Gastrocnemius medialis (tissue), 4 donors: Measurements from ENCODE around the gene GPR146. TPM values are rescaled to one million over a fixed set of nuclear protein-coding genes. Genes with fewer than 3 reads are reported as not detected.

Experiments used
- ATAC-seq, 2 donors: fragments of 150-250 bp; one replicate each; pipeline ENCODE4 v1.9.1; 2016
- DNase-seq, 2 donors: peaks; one replicate each; pipeline ENCODE4 v3.0.0-alpha.2; 2019
- H3K27ac ChIP-seq, 4 donors: fragments of 200-600 bp; sonication (generic); 1 replicate in 1 of 4; 2 replicates in 3 of 4; pipeline ENCODE4 v1.5.1; 2016 to 2018; ENCODE audit warnings: mild to moderate bottlenecking in 2 of 4, moderate library complexity in 1 of 4
- H3K27me3 ChIP-seq, 3 donors: fragments of 200-600 bp; sonication (generic) in 2 of 3; 1 replicate in 1 of 3; 2 replicates in 2 of 3; pipeline versions ENCODE4 v1.5.1 to v1.6.0; 2016 to 2019; ENCODE audit warnings: mild to moderate bottlenecking in 1 of 3, moderate library complexity in 1 of 3
- H3K36me3 ChIP-seq, 2 donors: fragments of 200-600 bp; sonication (generic) in 1 of 2; one replicate each; pipeline ENCODE4 v1.5.1; 2017 to 2018
- H3K4me1 ChIP-seq, 2 donors: fragments of 200-600 bp; sonication (generic) in 1 of 2; one replicate each; pipeline ENCODE4 v1.5.1; 2016 to 2017; ENCODE audit warnings: mild to moderate bottlenecking in 2 of 2
- H3K4me3 ChIP-seq, 4 donors: fragments of 200-600 bp; sonication (generic) in 3 of 4; 1 replicate in 1 of 4; 2 replicates in 3 of 4; pipeline ENCODE4 v1.5.1; 2016 to 2019; ENCODE audit warnings: mild to moderate bottlenecking in 2 of 4
- H3K9me3 ChIP-seq, 3 donors: fragments of 200-600 bp; sonication (generic) in 2 of 3; 1 replicate in 1 of 3; 2 replicates in 2 of 3; pipeline ENCODE4 v1.5.1; 2016 to 2019
- POLR2A ChIP-seq, 2 donors: fragments of 450-650 bp; IDR thresholded peaks; one replicate each; pipeline ENCODE4 v1.6.1; 2017; ENCODE audit warnings: antibody characterized with exemption in 2 of 2, mild to moderate bottlenecking in 2 of 2, moderate library complexity in 2 of 2
- in situ Hi-C, 4 donors: fragments of 200-750 bp; cut with MboI; loops; one replicate each; pipeline versions ENCODE4 v1.15.0 to v1.8.0; 2017; ENCODE audit warnings: low sequenced_read_pairs in 4 of 4
- intact Hi-C: fragments of 100-400 bp; cut with DNase I; formaldehyde crosslinking; loops from one replicate; pipeline ENCODE4 v1.15.1; 2023; ENCODE audit warnings: low total_unique reads
- total RNA-seq, 4 donors: library from RNA; depleted of rRNA; stranded (reverse); fragments of >200 nt; gene quantifications; one replicate each; pipeline versions ENCODE4 v1.1.0 to v1.2.3, GENCODE V29; 2016
- TF ChIP-seq, protein P1 (sequence below), 5 experiments: fragments of 450-650 bp in 3 of 5; fragments of 200-600 bp in 2 of 5; sonication (generic) in 2 of 5; IDR thresholded peaks in 4 of 5; conservative IDR thresholded peaks in 1 of 5; 1 replicate in 4 of 5; 2 replicates in 1 of 5; pipeline ENCODE4 v1.5.1; 2016 to 2019; ENCODE audit warnings: antibody characterized with exemption in 5 of 5, mild to moderate bottlenecking in 3 of 5, moderate library complexity in 3 of 5

GPR146 gene
- total RNA-seq, 4 donors from 2014 or later = 23.3 to 43.8 (median 29.5) TPM

DNA sequence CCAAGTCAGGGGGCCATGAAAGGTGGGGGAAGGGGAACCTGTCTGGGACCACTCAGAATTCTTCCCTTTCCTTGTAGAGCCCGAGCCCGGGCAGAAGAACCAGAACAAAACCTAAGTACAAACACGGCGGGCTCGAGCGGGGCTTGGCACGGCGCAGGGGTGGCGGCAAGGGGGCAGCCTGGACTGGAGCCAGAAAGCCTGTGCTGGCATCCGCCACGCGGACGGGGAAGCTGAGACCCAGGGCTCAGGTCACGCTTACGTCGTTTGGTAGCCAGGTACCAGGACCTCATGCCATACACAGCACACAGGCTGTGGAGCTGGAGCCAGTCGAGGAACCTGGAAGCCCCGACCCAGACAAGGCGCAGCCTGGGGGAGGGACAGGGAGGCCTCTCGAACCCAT, 37.0 kb downstream of the GPR146 start:
- DNase-seq (no peak), ATAC-seq (no peak)
- no peaks in the 10 kb centered on the region for H3K9me3 ChIP-seq
- no peaks in the 10 kb centered on the region for H3K27me3 ChIP-seq
- no peaks in the 10 kb centered on the region for H3K36me3 ChIP-seq
- peaks cover 6 to 15% of the 10 kb centered on the region in 2 donors for H3K4me1 ChIP-seq
- H3K4me3 ChIP-seq = no peak overlapping the region
- intact Hi-C loops (no loop called here), in situ Hi-C loops (loop anchor here in 1 of 4 donors (10.0 kb wide), 1 partner anchor 103 kb away; no protein-coding TSS in a partner anchor)
- TF ChIP-seq, protein P1, sequence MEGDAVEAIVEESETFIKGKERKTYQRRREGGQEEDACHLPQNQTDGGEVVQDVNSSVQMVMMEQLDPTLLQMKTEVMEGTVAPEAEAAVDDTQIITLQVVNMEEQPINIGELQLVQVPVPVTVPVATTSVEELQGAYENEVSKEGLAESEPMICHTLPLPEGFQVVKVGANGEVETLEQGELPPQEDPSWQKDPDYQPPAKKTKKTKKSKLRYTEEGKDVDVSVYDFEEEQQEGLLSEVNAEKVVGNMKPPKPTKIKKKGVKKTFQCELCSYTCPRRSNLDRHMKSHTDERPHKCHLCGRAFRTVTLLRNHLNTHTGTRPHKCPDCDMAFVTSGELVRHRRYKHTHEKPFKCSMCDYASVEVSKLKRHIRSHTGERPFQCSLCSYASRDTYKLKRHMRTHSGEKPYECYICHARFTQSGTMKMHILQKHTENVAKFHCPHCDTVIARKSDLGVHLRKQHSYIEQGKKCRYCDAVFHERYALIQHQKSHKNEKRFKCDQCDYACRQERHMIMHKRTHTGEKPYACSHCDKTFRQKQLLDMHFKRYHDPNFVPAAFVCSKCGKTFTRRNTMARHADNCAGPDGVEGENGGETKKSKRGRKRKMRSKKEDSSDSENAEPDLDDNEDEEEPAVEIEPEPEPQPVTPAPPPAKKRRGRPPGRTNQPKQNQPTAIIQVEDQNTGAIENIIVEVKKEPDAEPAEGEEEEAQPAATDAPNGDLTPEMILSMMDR (IDR thresholded peaks at IDR 0.05 in 4 of 5, conservative IDR thresholded peaks at IDR 0.05 in 1 of 5) = no peak
- TF ChIP-seq POLR2A (IDR thresholded peaks at IDR 0.05) = no peak
- H3K27ac ChIP-seq = no peak overlapping the region

DNA sequence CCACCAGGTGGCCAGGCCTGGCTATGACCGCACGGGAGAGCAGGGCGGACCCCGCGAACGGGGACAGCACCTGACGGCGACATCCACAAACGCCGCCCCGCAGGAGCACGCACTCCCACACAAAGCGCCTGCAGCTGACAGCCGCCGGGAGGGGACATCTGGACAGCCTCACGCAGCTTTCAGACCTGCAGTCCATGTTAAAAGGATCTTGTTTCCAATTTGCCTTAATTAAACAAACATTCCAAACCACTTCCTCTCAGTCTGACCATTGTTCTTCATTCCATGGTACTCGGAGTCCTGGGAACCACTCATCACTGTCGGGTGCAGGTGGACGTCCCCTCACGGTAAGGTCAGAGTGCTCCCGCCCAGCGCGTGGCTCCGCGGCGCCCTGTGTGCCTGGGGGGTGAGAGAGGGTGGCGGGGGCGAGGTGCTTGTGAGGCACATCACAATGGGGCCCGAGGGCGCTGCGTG, 37.6 kb downstream of the GPR146 start:
- no peak for ATAC-seq
- intact Hi-C loops (no loop called here), in situ Hi-C loops (loop anchor here in 1 of 4 donors (10.0 kb wide), 1 partner anchor 103 kb away; no protein-coding TSS in a partner anchor)
- Histone ChIP-seq H3K4me1 (peaks cover 6 to 15% of the 10 kb centered on the region in 2 donors), H3K27ac (no peak overlapping the region), H3K27me3 (no peaks in the 10 kb centered on the region), H3K4me3 (no peak overlapping the region), H3K36me3 (no peaks in the 10 kb centered on the region), H3K9me3 (no peaks in the 10 kb centered on the region)
- TF ChIP-seq, protein P1 (IDR thresholded peaks at IDR 0.05 in 4 of 5, conservative IDR thresholded peaks at IDR 0.05 in 1 of 5) = no peak
- TF ChIP-seq POLR2A (IDR thresholded peaks at IDR 0.05) = no peak
- no peak for DNase-seq

DNA sequence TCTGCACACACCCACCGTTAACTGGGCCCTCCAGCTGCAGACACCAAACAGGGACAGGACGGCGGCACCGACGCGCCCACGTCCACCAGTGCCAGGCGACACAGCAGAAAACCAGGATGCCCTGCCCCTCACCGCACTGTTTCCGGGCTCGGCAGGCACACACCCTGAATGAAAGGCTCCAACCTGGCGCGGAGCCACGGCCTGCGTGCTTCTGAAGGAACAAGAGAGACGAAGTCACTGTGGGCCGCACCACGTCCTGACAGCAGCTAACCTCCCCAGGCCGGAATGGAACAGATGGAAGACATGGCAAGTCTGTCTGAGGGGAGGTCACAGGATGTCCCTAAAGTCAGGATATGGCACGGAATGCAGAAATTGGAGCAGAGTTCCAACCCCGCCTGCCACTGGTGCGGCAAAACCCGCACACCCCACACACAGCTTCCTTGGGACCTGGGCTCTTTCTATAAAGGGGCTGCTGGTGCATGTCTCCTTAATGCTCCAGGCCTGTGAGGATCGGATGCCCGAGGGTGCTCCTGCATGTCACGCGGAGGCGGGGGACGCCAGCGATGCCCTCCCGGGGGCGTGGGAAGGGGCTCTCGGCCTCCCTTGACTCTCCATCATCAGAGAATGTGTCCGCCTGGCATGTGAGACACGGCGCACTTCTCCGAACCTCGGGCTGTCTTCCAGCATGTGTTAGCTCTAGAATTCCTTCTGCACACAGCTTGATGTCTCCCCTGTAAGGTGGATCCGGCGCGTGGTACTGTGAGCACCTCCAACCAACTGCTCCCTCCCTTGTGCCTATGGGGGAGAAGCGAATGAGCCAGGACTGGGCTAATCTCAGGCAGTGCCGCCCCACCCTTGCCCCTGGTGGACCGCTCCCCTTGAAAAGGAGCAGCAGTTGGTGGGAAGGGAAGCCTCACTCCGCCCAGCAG, 39.6 kb downstream of the GPR146 start:
- in situ Hi-C loops (loop anchor here in 1 of 4 donors (10.0 kb wide), 1 partner anchor 101 kb away; no protein-coding TSS in a partner anchor), intact Hi-C loops (no loop called here)
- no peak for ATAC-seq
- Histone ChIP-seq H3K4me3 (no peak overlapping the region), H3K27ac (no peak overlapping the region), H3K4me1 (peaks cover 14 to 17% of the 10 kb centered on the region in 2 donors), H3K9me3 (no peaks in the 10 kb centered on the region), H3K27me3 (no peaks in the 10 kb centered on the region), H3K36me3 (no peaks in the 10 kb centered on the region)
- TF ChIP-seq POLR2A (IDR thresholded peaks at IDR 0.05) = no peak
- TF ChIP-seq, protein P1 (IDR thresholded peaks at IDR 0.05 in 4 of 5, conservative IDR thresholded peaks at IDR 0.05 in 1 of 5) = no peak
- no peak for DNase-seq

DNA sequence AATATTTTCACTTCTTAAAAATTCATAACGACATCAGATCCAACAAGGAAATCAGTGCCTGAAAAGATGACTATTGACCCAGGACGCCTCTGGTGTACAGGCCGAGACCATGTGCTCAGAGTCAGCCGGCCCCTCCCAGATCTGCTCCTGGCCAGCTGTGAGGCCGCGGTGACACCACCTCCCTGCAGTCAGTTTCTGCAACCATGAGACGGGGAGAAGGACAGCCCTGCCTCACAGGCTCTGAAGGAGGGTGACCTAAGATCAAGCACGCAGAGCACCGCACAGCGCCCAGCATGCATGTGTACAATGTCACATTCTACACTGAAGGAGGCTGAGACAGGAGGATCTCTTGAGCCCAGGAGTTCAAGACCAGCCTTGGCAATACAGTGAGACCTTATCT, 40.9 kb downstream of the GPR146 start:
- intact Hi-C loops = no loop called here
- no peaks in the 10 kb centered on the region for H3K9me3 ChIP-seq
- ATAC-seq (no peak), DNase-seq (no peak)
- no peaks in the 10 kb centered on the region for H3K27me3 ChIP-seq
- no peak overlapping the region for H3K27ac ChIP-seq
- peaks cover 10 to 17% of the 10 kb centered on the region in 2 donors for H3K4me1 ChIP-seq
- H3K36me3 ChIP-seq = no peaks in the 10 kb centered on the region
- in situ Hi-C loops = loop anchor here in 3 of 4 donors (5.0 to 10.0 kb wide), 3 partner anchors 87 to 100 kb away; no protein-coding TSS in a partner anchor
- H3K4me3 ChIP-seq = no peak overlapping the region
- TF ChIP-seq POLR2A (IDR thresholded peaks at IDR 0.05) = no peak
- TF ChIP-seq, protein P1 (IDR thresholded peaks at IDR 0.05 in 4 of 5, conservative IDR thresholded peaks at IDR 0.05 in 1 of 5) = no peak
